Neural cell (in vitro differentiated cells): ENCODE data around the gene L3MBTL1. TPM values are rescaled to one million over a fixed set of nuclear protein-coding genes. Genes with fewer than 3 reads are reported as not detected.
A peak's percentile ranks its signal among the peaks of the same experiment; 100 is the strongest.

Experiments
- H2AFZ ChIP-seq: fragments of 200-600, 300-800 bp; sonication (generic), shearing (Covaris generic); 2 replicates; pipeline ENCODE4 v1.6.0; 2014; ENCODE audit warnings: low read depth, mild to moderate bottlenecking, antibody characterized with exemption, low read length, moderate library complexity
- H3F3A ChIP-seq: fragments of 200-600 bp; shearing (Covaris generic); 2 replicates; pipeline ENCODE4 v1.6.1; 2016; ENCODE audit warnings: mild to moderate bottlenecking, moderate library complexity, mixed read lengths, antibody characterized with exemption, low read length; ENCODE audit not compliant: insufficient read depth, poor library complexity, severe bottlenecking
- H3K27ac ChIP-seq: fragments of 200-600, 300-800 bp; sonication (generic), shearing (Covaris generic); 2 replicates; pipeline ENCODE4 v1.5.1; 2014; ENCODE audit warnings: mild to moderate bottlenecking, low read length, moderate library complexity
- H3K27me3 ChIP-seq: fragments of 300-800, 200-600 bp; sonication (generic), shearing (Covaris generic); 2 replicates; pipeline ENCODE4 v1.6.0; 2014; ENCODE audit warnings: mild to moderate bottlenecking, low read depth, low read length, moderate library complexity; ENCODE audit not compliant: insufficient read depth
- H3K36me3 ChIP-seq: fragments of 300-800, 200-600 bp; sonication (generic), shearing (Covaris generic); 2 replicates; pipeline ENCODE4 v1.5.1; 2014; ENCODE audit warnings: mild to moderate bottlenecking, antibody characterized with exemption, low read length, moderate library complexity; ENCODE audit not compliant: insufficient read depth
- H3K4me2 ChIP-seq: fragments of 300-800, 200-600 bp; sonication (generic), shearing (Covaris generic); 2 replicates; pipeline ENCODE4 v1.6.0; 2014; ENCODE audit warnings: mild to moderate bottlenecking, low read length
- H3K4me3 ChIP-seq: fragments of 300-800, 200-600 bp; sonication (generic), shearing (Covaris generic); 2 replicates; pipeline ENCODE4 v1.5.1; 2014; ENCODE audit warnings: mild to moderate bottlenecking, low read length, moderate library complexity
- H3K79me2 ChIP-seq: fragments of 200-600 bp; shearing (Covaris generic); replicated peaks from 2 replicates; pipeline ENCODE4 v1.6.0; 2014; ENCODE audit warnings: mild to moderate bottlenecking, low read length, moderate library complexity; ENCODE audit not compliant: insufficient read depth
- H3K9ac ChIP-seq: fragments of 300-800, 200-600 bp; sonication (generic), shearing (Covaris generic); 2 replicates; pipeline ENCODE4 v1.6.1; 2016; ENCODE audit warnings: mild to moderate bottlenecking, low read length, mixed read lengths
- H3K9me2 ChIP-seq: fragments of 200-600 bp; shearing (Covaris generic); 2 replicates; pipeline ENCODE4 v1.6.1; 2016; ENCODE audit warnings: mild to moderate bottlenecking, low read length, mixed read lengths; ENCODE audit not compliant: insufficient read depth
- H3K9me3 ChIP-seq: fragments of 200-600, 300-800 bp; sonication (generic), shearing (Covaris generic); 2 replicates; pipeline ENCODE4 v1.6.1; 2016; ENCODE audit warnings: mild to moderate bottlenecking, mixed run types, low read length, moderate library complexity, mixed read lengths
- H4K20me1 ChIP-seq: fragments of 200-600 bp; shearing (Covaris generic); 2 replicates; pipeline ENCODE4 v1.6.1; 2016; ENCODE audit warnings: mild to moderate bottlenecking, mixed run types; ENCODE audit not compliant: insufficient read depth
- CTCF ChIP-seq: fragments of 450-650 bp; IDR thresholded peaks from 2 replicates; pipeline ENCODE4 v1.5.1; 2014; ENCODE audit warnings: antibody characterized with exemption, mild to moderate bottlenecking, moderate library complexity; ENCODE audit not compliant: poor library complexity, severe bottlenecking
- EP300 ChIP-seq: fragments of 450-650 bp; conservative IDR thresholded peaks from 2 replicates; pipeline ENCODE4 v1.6.1; 2014; ENCODE audit warnings: antibody characterized with exemption, mild to moderate bottlenecking, moderate library complexity; ENCODE audit not compliant: poor library complexity, severe bottlenecking
- EZH2 ChIP-seq: fragments of 200-600, 300-800 bp; shearing (Covaris generic), sonication (generic); IDR thresholded peaks from 2 replicates; pipeline ENCODE4 v1.6.1; 2014; ENCODE audit warnings: antibody characterized with exemption, low read length, borderline replicate concordance, mild to moderate bottlenecking; ENCODE audit not compliant: insufficient read depth, poor library complexity, severe bottlenecking
- MXI1 ChIP-seq: fragments of 450-650 bp; conservative IDR thresholded peaks from 2 replicates; pipeline ENCODE4 v1.6.1; 2014; ENCODE audit warnings: antibody characterized with exemption, mild to moderate bottlenecking; ENCODE audit not compliant: poor library complexity, severe bottlenecking
- POLR2AphosphoS5 ChIP-seq: IDR thresholded peaks from 2 replicates; pipeline ENCODE4 v1.6.1; 2012
- RAD21 ChIP-seq: fragments of 450-650 bp; conservative IDR thresholded peaks from 2 replicates; pipeline ENCODE4 v1.6.1; 2014; ENCODE audit warnings: antibody characterized with exemption, mild to moderate bottlenecking, moderate library complexity
- SMC3 ChIP-seq: fragments of 450-650 bp; conservative IDR thresholded peaks from 2 replicates; pipeline ENCODE4 v1.6.1; 2014; ENCODE audit warnings: antibody characterized with exemption, mild to moderate bottlenecking, moderate library complexity; ENCODE audit not compliant: poor library complexity
- TAF1 ChIP-seq: IDR thresholded peaks from 2 replicates; pipeline ENCODE4 v1.6.1; 2012; ENCODE audit warnings: low read depth
- polyA plus RNA-seq: library from polyadenylated mRNA; depleted of rRNA; stranded (reverse); fragments of >200 nt; gene quantifications from 2 replicates; pipeline ENCODE4 v1.2.3, GENCODE V29; 2014
- TF ChIP-seq, protein P1 (sequence below): IDR thresholded peaks from 2 replicates; pipeline ENCODE4 v1.6.1; 2012; ENCODE audit warnings: borderline replicate concordance

The L3MBTL1 gene
- polyA plus RNA-seq, 1 donor from 2014 or later, result 22.0 TPM

DNA sequence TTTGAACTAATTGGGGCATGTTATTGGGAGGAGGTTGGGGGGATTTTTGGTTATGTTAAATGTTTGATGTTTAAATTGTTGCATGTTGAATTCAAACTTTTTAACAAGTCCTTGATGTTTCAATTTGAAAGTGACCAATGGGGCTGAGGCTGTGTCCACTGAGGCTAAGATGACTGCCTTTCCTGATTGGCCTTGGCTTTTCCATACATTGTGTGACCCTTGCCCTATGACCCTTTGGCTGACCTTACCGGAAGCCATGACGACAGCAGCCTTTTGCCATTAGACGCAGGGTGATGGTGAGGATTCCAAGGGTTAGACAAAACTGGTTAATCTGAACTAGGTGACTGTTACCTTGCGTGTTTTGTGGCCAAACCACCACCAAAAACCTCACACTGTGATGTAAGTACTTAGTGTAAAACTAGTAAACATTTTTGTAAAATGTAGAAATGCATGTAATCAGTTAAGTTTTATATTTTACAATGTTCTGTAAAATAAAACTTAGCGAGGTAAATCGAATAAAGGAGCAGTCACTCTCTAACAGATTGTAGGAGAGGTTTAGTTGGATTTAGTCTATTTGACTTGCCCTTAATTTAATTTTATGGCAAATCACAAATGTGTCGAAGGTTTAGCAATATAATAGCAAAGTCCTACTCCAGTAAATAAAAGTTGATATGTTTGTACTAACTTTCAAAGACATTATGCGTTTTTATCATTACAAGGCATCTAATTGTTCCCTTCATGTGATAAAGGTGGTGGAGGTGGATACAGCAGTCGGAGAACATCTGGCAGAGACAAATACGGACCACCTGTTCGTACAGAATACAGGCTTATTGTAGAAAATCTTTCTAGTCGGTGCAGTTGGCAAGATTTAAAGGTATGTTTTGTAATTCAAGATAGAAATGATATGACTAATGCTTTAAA, 48.2 kb upstream of the L3MBTL1 start:
- Histone ChIP-seq H3K9me3 (no peaks in the 10 kb centered on the region), H2AFZ (no peak overlapping the region), H4K20me1 (peaks cover 15% of the 10 kb centered on the region), H3K27ac (no peak overlapping the region), H3K4me3 (peak overlapping the region; percentile 81), H3K27me3 (no peaks in the 10 kb centered on the region), H3K9me2 (no peaks in the 10 kb centered on the region), H3K4me2 (peak overlapping the region; percentile 97), H3K9ac (peak overlapping the region; percentile 100), H3K79me2 (peaks cover 41% of the 10 kb centered on the region), H3K36me3 (peaks cover 33% of the 10 kb centered on the region), H3F3A (no peaks in the 10 kb centered on the region)
- TF ChIP-seq CTCF (no peak), TAF1 (no peak), EZH2 (no peak), SMC3 (no peak), EP300 (no peak)

- Histone ChIP-seq H3K4me2 (no peak overlapping the region), H3K36me3 (peaks cover 35% of the 10 kb centered on the region), H3K27me3 (no peaks in the 10 kb centered on the region), H3K9me2 (no peaks in the 10 kb centered on the region), H2AFZ (no peak overlapping the region), H3F3A (no peaks in the 10 kb centered on the region), H3K4me3 (no peak overlapping the region), H3K79me2 (peaks cover 41% of the 10 kb centered on the region), H3K27ac (no peak overlapping the region), H4K20me1 (peaks cover 15% of the 10 kb centered on the region), H3K9me3 (no peaks in the 10 kb centered on the region), H3K9ac (no peak overlapping the region)
- TF ChIP-seq CTCF, result no peak
- no peak for TF ChIP-seq EZH2
- TF ChIP-seq TAF1, result no peak
- TF ChIP-seq MXI1, result no peak
- TF ChIP-seq SMC3, result no peak
- TF ChIP-seq POLR2AphosphoS5, result no peak
- TF ChIP-seq, protein P1, sequence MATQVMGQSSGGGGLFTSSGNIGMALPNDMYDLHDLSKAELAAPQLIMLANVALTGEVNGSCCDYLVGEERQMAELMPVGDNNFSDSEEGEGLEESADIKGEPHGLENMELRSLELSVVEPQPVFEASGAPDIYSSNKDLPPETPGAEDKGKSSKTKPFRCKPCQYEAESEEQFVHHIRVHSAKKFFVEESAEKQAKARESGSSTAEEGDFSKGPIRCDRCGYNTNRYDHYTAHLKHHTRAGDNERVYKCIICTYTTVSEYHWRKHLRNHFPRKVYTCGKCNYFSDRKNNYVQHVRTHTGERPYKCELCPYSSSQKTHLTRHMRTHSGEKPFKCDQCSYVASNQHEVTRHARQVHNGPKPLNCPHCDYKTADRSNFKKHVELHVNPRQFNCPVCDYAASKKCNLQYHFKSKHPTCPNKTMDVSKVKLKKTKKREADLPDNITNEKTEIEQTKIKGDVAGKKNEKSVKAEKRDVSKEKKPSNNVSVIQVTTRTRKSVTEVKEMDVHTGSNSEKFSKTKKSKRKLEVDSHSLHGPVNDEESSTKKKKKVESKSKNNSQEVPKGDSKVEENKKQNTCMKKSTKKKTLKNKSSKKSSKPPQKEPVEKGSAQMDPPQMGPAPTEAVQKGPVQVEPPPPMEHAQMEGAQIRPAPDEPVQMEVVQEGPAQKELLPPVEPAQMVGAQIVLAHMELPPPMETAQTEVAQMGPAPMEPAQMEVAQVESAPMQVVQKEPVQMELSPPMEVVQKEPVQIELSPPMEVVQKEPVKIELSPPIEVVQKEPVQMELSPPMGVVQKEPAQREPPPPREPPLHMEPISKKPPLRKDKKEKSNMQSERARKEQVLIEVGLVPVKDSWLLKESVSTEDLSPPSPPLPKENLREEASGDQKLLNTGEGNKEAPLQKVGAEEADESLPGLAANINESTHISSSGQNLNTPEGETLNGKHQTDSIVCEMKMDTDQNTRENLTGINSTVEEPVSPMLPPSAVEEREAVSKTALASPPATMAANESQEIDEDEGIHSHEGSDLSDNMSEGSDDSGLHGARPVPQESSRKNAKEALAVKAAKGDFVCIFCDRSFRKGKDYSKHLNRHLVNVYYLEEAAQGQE, result no peak
- TF ChIP-seq EP300, result no peak
- TF ChIP-seq RAD21, result no peak
Measured at GRCh38 chr20:43460172-43460829, 47.2 kb upstream of the L3MBTL1 start.
